ENCODE measurements around the gene SRP72.

SRP72 gene

GRCh38 chr4:56430203-56430602 is 37.2 kb upstream of the SRP72 start:
- no peak for TF ChIP-seq CTCF (conservative IDR thresholded peaks at IDR 0.05)
- no peak for TF ChIP-seq ZFX (IDR thresholded peaks at IDR 0.05)
- H3K27ac ChIP-seq, result no peak overlapping the region

GRCh38 chr4:56433280-56433679 is 34.1 kb upstream of the SRP72 start:
- peak overlapping the region; percentile 63; the same call in 1 of the 2 replicates for H3K27ac ChIP-seq
- TF ChIP-seq CTCF (conservative IDR thresholded peaks at IDR 0.05) (no peak), ZFX (IDR thresholded peaks at IDR 0.05) (no peak)

- peak overlapping the region; percentile 93 for H3K27ac ChIP-seq
- no peak for TF ChIP-seq CTCF (conservative IDR thresholded peaks at IDR 0.05)
- no peak for TF ChIP-seq ZFX (IDR thresholded peaks at IDR 0.05)
These were observed 32.7 kb upstream of the SRP72 start for GRCh38 chr4:56434599-56435139.

- peak within 1 kb of the TSS; percentile 93 for H3K27ac ChIP-seq
- no peak for TF ChIP-seq ZFX (IDR thresholded peaks at IDR 0.05)
- no peak for TF ChIP-seq CTCF (conservative IDR thresholded peaks at IDR 0.05)
These were observed 32.1 kb upstream of the SRP72 start, which contains the start of gene PPAT for GRCh38 chr4:56435140-56435926. TSS of gene PPAT (minus strand) at chr4:56435615. CDS start at chr4:56435477, 138 bp downstream.

- H3K27ac ChIP-seq, result no peak overlapping the region
- TF ChIP-seq CTCF (conservative IDR thresholded peaks at IDR 0.05), result no peak
These were observed 28.7 kb upstream of the SRP72 start for GRCh38 chr4:56438766-56439165.

GRCh38 chr4:56440983-56441382 is 26.4 kb upstream of the SRP72 start:
- TF ChIP-seq ZFX (IDR thresholded peaks at IDR 0.05) (no peak), CTCF (conservative IDR thresholded peaks at IDR 0.05) (no peak)
- no peak overlapping the region for H3K27ac ChIP-seq

GRCh38 chr4:56444719-56445118 is 22.7 kb upstream of the SRP72 start:
- TF ChIP-seq CTCF (conservative IDR thresholded peaks at IDR 0.05) (no peak), ZFX (IDR thresholded peaks at IDR 0.05) (no peak)
- H3K27ac ChIP-seq, result no peak overlapping the region
